DOHH2 (cell line): ENCODE measurements around the gene SIDT1.

Source experiments
- H3F3A ChIP-seq: fragments of 200-600 bp; sonication (generic), shearing (Covaris generic); 2 replicates; pipeline ENCODE4 v1.6.0; 2016; ENCODE audit warnings: antibody characterized with exemption, mild to moderate bottlenecking; ENCODE audit not compliant: control insufficient read depth, insufficient read depth
- H3K27ac ChIP-seq: fragments of 200-600 bp; sonication (generic); 2 replicates; pipeline ENCODE4 v1.5.1; 2014; ENCODE audit warnings: low read depth, mild to moderate bottlenecking, low read length, moderate library complexity
- H3K27me3 ChIP-seq: fragments of 200-600 bp; sonication (generic); 2 replicates; pipeline ENCODE4 v1.6.1; 2014; ENCODE audit warnings: mild to moderate bottlenecking, low read length, mixed read lengths; ENCODE audit not compliant: control insufficient read depth
- H3K36me3 ChIP-seq: fragments of 200-600 bp; sonication (generic); 2 replicates; pipeline ENCODE4 v1.6.1; 2014; ENCODE audit warnings: mild to moderate bottlenecking, low read length, moderate library complexity, mixed read lengths; ENCODE audit not compliant: control insufficient read depth
- H3K4me1 ChIP-seq: fragments of 200-600 bp; sonication (generic); 2 replicates; pipeline ENCODE4 v1.6.1; 2014; ENCODE audit warnings: mild to moderate bottlenecking, low read length, mixed read lengths; ENCODE audit not compliant: control insufficient read depth
- H3K4me2 ChIP-seq: fragments of 200-600 bp; sonication (generic); 2 replicates; pipeline ENCODE4 v1.6.0; 2014; ENCODE audit warnings: mild to moderate bottlenecking, low read length, moderate library complexity
- H3K4me3 ChIP-seq: fragments of 200-600 bp; sonication (generic); 2 replicates; pipeline ENCODE4 v1.5.1; 2014; ENCODE audit warnings: mild to moderate bottlenecking, low read length, mixed read lengths
- H3K79me2 ChIP-seq: fragments of 200-600 bp; sonication (generic); 2 replicates; pipeline ENCODE4 v1.6.1; 2014; ENCODE audit warnings: mild to moderate bottlenecking, low read length, mixed read lengths; ENCODE audit not compliant: control insufficient read depth
- H3K9me2 ChIP-seq: fragments of 200-600 bp; sonication (generic); replicated peaks from 2 replicates; pipeline ENCODE4 v1.6.1; 2014; ENCODE audit warnings: mild to moderate bottlenecking, low read length, mixed read lengths; ENCODE audit not compliant: control insufficient read depth
- H3K9me3 ChIP-seq: fragments of 200-600 bp; sonication (generic); 2 replicates; pipeline ENCODE4 v1.6.1; 2014; ENCODE audit warnings: antibody characterized with exemption, low read length, mixed read lengths; ENCODE audit not compliant: control insufficient read depth, insufficient read depth
- H4K20me1 ChIP-seq: fragments of 200-600 bp; sonication (generic); 2 replicates; pipeline ENCODE4 v1.6.0; 2014; ENCODE audit warnings: low read depth, mild to moderate bottlenecking, antibody characterized with exemption, low read length, moderate library complexity; ENCODE audit not compliant: control insufficient read depth, insufficient read depth
- CTCF ChIP-seq: fragments of 200-600 bp; sonication (generic); IDR thresholded peaks from one replicate; pipeline ENCODE4 v1.5.1; 2014; ENCODE audit warnings: antibody characterized with exemption, mild to moderate bottlenecking, low read depth, low read length; ENCODE audit not compliant: poor library complexity, severe bottlenecking
- EZH2phosphoT487 ChIP-seq: fragments of 200-600 bp; sonication (generic); IDR thresholded peaks from 2 replicates; pipeline ENCODE4 v1.6.1; 2017; ENCODE audit warnings: borderline replicate concordance, mild to moderate bottlenecking, antibody characterized with exemption, low read length, moderate library complexity, mixed read lengths

The SIDT1 gene

DNA sequence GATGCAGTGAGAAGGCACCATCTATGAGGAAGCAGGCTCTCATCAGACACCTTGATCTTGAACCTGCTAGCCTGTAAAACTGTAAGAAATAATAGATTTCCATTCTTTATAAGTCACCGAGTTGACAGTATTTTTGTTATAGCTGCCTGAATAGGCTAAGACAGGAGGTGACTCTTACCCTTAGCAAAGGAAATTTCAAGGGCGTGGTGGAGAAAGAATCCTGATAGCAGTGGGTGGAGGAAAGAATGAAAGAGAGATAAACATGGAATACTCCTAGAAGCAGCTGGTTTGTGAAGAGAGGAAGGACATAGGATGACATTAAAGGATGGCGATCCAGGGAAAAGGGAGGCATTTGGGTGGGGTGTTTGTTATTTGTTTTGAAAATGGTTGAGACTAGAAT lies 41.4 kb downstream of the SIDT1 start:
- Histone ChIP-seq H3K27me3 (peaks cover 26% of the 10 kb centered on the region), H3K9me2 (no peaks in the 10 kb centered on the region), H3K36me3 (no peaks in the 10 kb centered on the region), H3K4me3 (no peak overlapping the region), H4K20me1 (no peaks in the 10 kb centered on the region), H3K4me1 (no peaks in the 10 kb centered on the region), H3K4me2 (no peak overlapping the region), H3F3A (no peaks in the 10 kb centered on the region), H3K9me3 (no peaks in the 10 kb centered on the region), H3K27ac (no peak overlapping the region), H3K79me2 (no peaks in the 10 kb centered on the region)
- TF ChIP-seq CTCF (no peak), EZH2phosphoT487 (no peak)

GRCh38 chr3:113574213-113574612 lies 41.9 kb downstream of the SIDT1 start:
- Histone ChIP-seq H3F3A (no peaks in the 10 kb centered on the region), H3K36me3 (no peaks in the 10 kb centered on the region), H3K27me3 (peaks cover 26% of the 10 kb centered on the region), H3K4me2 (no peak overlapping the region), H3K9me2 (no peaks in the 10 kb centered on the region), H3K4me1 (no peaks in the 10 kb centered on the region), H3K27ac (no peak overlapping the region), H3K79me2 (no peaks in the 10 kb centered on the region), H3K9me3 (no peaks in the 10 kb centered on the region), H4K20me1 (no peaks in the 10 kb centered on the region), H3K4me3 (no peak overlapping the region)
- TF ChIP-seq EZH2phosphoT487 (no peak), CTCF (no peak)

- TF ChIP-seq CTCF (no peak), EZH2phosphoT487 (no peak)
- H3K27me3 ChIP-seq: peaks cover 26% of the 10 kb centered on the region
- H3K79me2 ChIP-seq: no peaks in the 10 kb centered on the region
- no peak overlapping the region for H3K4me2 ChIP-seq
- no peaks in the 10 kb centered on the region for H3K9me3 ChIP-seq
- no peaks in the 10 kb centered on the region for H4K20me1 ChIP-seq
- H3K27ac ChIP-seq: no peak overlapping the region
- H3K9me2 ChIP-seq: no peaks in the 10 kb centered on the region
- H3K4me1 ChIP-seq: no peaks in the 10 kb centered on the region
- H3K36me3 ChIP-seq: no peaks in the 10 kb centered on the region
- no peaks in the 10 kb centered on the region for H3F3A ChIP-seq
- no peak overlapping the region for H3K4me3 ChIP-seq
Observed at GRCh38 chr3:113575206-113575605, 42.9 kb downstream of the SIDT1 start.

- Histone ChIP-seq H3K27ac (no peak overlapping the region), H3K4me1 (no peaks in the 10 kb centered on the region), H3K9me3 (no peaks in the 10 kb centered on the region), H3K9me2 (no peaks in the 10 kb centered on the region), H3K36me3 (no peaks in the 10 kb centered on the region), H3K27me3 (peaks cover 13% of the 10 kb centered on the region), H3K4me3 (no peak overlapping the region), H3F3A (no peaks in the 10 kb centered on the region), H4K20me1 (no peaks in the 10 kb centered on the region), H3K79me2 (no peaks in the 10 kb centered on the region), H3K4me2 (no peak overlapping the region)
- TF ChIP-seq EZH2phosphoT487: no peak
- no peak for TF ChIP-seq CTCF
Observed at GRCh38 chr3:113585228-113585627, 52.9 kb downstream of the SIDT1 start.
